Measurements from ENCODE around the gene KCNAB1.

The KCNAB1 gene

GRCh38 chr3:156334841-156335545, 214.6 kb downstream of the KCNAB1 start:
- no peak for DNase-seq

- no peak for DNase-seq
Measured at GRCh38 chr3:156339491-156339890, 219.1 kb downstream of the KCNAB1 start.

- no peak for DNase-seq
Measured at GRCh38 chr3:156341332-156341731, 221.0 kb downstream of the KCNAB1 start.

GRCh38 chr3:156341831-156342416, 221.5 kb downstream of the KCNAB1 start:
- peak; percentile 2 for DNase-seq

GRCh38 chr3:156344215-156344614, 223.8 kb downstream of the KCNAB1 start:
- DNase-seq, result no peak

GRCh38 chr3:156349111-156349510, 228.7 kb downstream of the KCNAB1 start:
- DNase-seq, result no peak

- no peak for DNase-seq
Measured at GRCh38 chr3:156349978-156350377, 229.6 kb downstream of the KCNAB1 start.

- peak; percentile 29 for DNase-seq
Measured at GRCh38 chr3:156350781-156351180, 230.4 kb downstream of the KCNAB1 start.

GRCh38 chr3:156351783-156352182, 231.4 kb downstream of the KCNAB1 start:
- no peak for DNase-seq

GRCh38 chr3:156352728-156353127, 232.3 kb downstream of the KCNAB1 start:
- no peak for DNase-seq

- no peak for DNase-seq
Measured at GRCh38 chr3:156353563-156353962, 233.2 kb downstream of the KCNAB1 start.

- no peak for DNase-seq
Measured at GRCh38 chr3:156356537-156357363, 236.4 kb downstream of the KCNAB1 start.

GRCh38 chr3:156358232-156358631, 237.9 kb downstream of the KCNAB1 start:
- no peak for DNase-seq

GRCh38 chr3:156359368-156359767, 239.0 kb downstream of the KCNAB1 start:
- no peak for DNase-seq

GRCh38 chr3:156360083-156360482, 239.7 kb downstream of the KCNAB1 start:
- DNase-seq, result no peak

GRCh38 chr3:156360963-156361362, 240.6 kb downstream of the KCNAB1 start:
- no peak for DNase-seq

- DNase-seq, result no peak
Measured at GRCh38 chr3:156366559-156366958, 246.2 kb downstream of the KCNAB1 start.

GRCh38 chr3:156368189-156368588, 247.8 kb downstream of the KCNAB1 start:
- DNase-seq, result no peak

- DNase-seq, result no peak
Measured at GRCh38 chr3:156371701-156372100, 251.3 kb downstream of the KCNAB1 start.

GRCh38 chr3:156373095-156373494, 252.7 kb downstream of the KCNAB1 start:
- DNase-seq, result no peak

GRCh38 chr3:156373654-156374053, 253.3 kb downstream of the KCNAB1 start:
- DNase-seq, result no peak

GRCh38 chr3:156376199-156376598, 255.8 kb downstream of the KCNAB1 start:
- no peak for DNase-seq

- no peak for DNase-seq
Measured at GRCh38 chr3:156377266-156377665, 256.9 kb downstream of the KCNAB1 start.

GRCh38 chr3:156377718-156378117, 257.3 kb downstream of the KCNAB1 start:
- DNase-seq, result no peak

Measured in hematopoietic multipotent progenitor cell treated with erythropoietin and hydrocortisone succinate and interleukin-3 and kit ligand, for 4 days (in vitro differentiated cells).